Endothelial cell (in vitro differentiated cells): ENCODE measurements around the gene DCUN1D3. TPM values are rescaled to one million over a fixed set of nuclear protein-coding genes. Genes with fewer than 3 reads are reported as not detected.
A peak's percentile ranks its signal among the peaks of the same experiment; 100 is the strongest.

ENCODE experiments used
- DNase-seq: peaks from one replicate; pipeline ENCODE4 v3.0.0; 2021; ENCODE audit warnings: low spot score
- H3K27ac Mint-ChIP-seq: one replicate; pipeline ENCODE4 v1.8.0; 2021; ENCODE audit warnings: mixed read lengths, inconsistent platforms; ENCODE audit not compliant: unreplicated experiment
- H3K27me3 Mint-ChIP-seq: one replicate; pipeline ENCODE4 v1.8.0; 2021; ENCODE audit warnings: mild to moderate bottlenecking, moderate library complexity, mixed read lengths, inconsistent platforms; ENCODE audit not compliant: unreplicated experiment
- H3K36me3 Mint-ChIP-seq: one replicate; pipeline ENCODE4 v1.8.0; 2021; ENCODE audit warnings: mild to moderate bottlenecking, low read depth, mixed read lengths, inconsistent platforms; ENCODE audit not compliant: unreplicated experiment
- H3K4me1 Mint-ChIP-seq: one replicate; pipeline ENCODE4 v1.8.0; 2021; ENCODE audit warnings: mild to moderate bottlenecking, mixed read lengths, inconsistent platforms; ENCODE audit not compliant: unreplicated experiment
- H3K4me3 Mint-ChIP-seq: one replicate; pipeline ENCODE4 v1.8.0; 2021; ENCODE audit warnings: mild to moderate bottlenecking, mixed read lengths, inconsistent platforms; ENCODE audit not compliant: unreplicated experiment
- H3K9me3 Mint-ChIP-seq: one replicate; pipeline ENCODE4 v1.8.0; 2021; ENCODE audit warnings: mixed read lengths, inconsistent platforms; ENCODE audit not compliant: unreplicated experiment
- CTCF ChIP-seq: fragments of 200-600 bp; sonication (generic); IDR thresholded peaks from one replicate; pipeline ENCODE4 v1.5.0; 2021; ENCODE audit warnings: antibody characterized with exemption; ENCODE audit not compliant: unreplicated experiment
- total RNA-seq: library from RNA; stranded (reverse); fragmentation: NEBNext Ultra II Directional; extraction: Animal tissue kit (Norgen Biotek cat#: 25700); gene quantifications from one replicate; pipeline ENCODE4 v1.2.1, GENCODE V29; 2021; ENCODE audit not compliant: unreplicated experiment

Gene DCUN1D3
- total RNA-seq, 1 donor from 2014 or later = 17.2 TPM

GRCh38 chr16:20881503-20881878 lies 18.7 kb downstream of the DCUN1D3 start:
- no peak overlapping the region for H3K4me3 Mint-ChIP-seq
- no peak for DNase-seq
- no peaks in the 10 kb centered on the region for H3K36me3 Mint-ChIP-seq
- no peak for TF ChIP-seq CTCF
- peaks cover 9% of the 10 kb centered on the region for H3K4me1 Mint-ChIP-seq
- H3K27ac Mint-ChIP-seq = peak overlapping the region; percentile 52
- H3K9me3 Mint-ChIP-seq = no peaks in the 10 kb centered on the region
- no peaks in the 10 kb centered on the region for H3K27me3 Mint-ChIP-seq

GRCh38 chr16:20880867-20881502 lies 19.2 kb downstream of the DCUN1D3 start:
- Mint-ChIP-seq H3K9me3 (no peaks in the 10 kb centered on the region), H3K27me3 (no peaks in the 10 kb centered on the region), H3K4me3 (no peak overlapping the region), H3K36me3 (no peaks in the 10 kb centered on the region), H3K27ac (peak overlapping the region; percentile 52), H3K4me1 (peaks cover 9% of the 10 kb centered on the region)
- no peak for DNase-seq
- TF ChIP-seq CTCF = no peak

GRCh38 chr16:20879175-20880040 lies 20.8 kb downstream of the DCUN1D3 start:
- Mint-ChIP-seq H3K4me3 (no peak overlapping the region), H3K9me3 (no peaks in the 10 kb centered on the region), H3K36me3 (no peaks in the 10 kb centered on the region), H3K27ac (no peak overlapping the region), H3K4me1 (peaks cover 12% of the 10 kb centered on the region), H3K27me3 (no peaks in the 10 kb centered on the region)
- TF ChIP-seq CTCF = no peak
- no peak for DNase-seq

GRCh38 chr16:20878682-20879147 lies 21.4 kb downstream of the DCUN1D3 start:
- TF ChIP-seq CTCF = no peak
- no peak for DNase-seq
- H3K4me3 Mint-ChIP-seq = no peak overlapping the region
- H3K27me3 Mint-ChIP-seq = no peaks in the 10 kb centered on the region
- no peaks in the 10 kb centered on the region for H3K9me3 Mint-ChIP-seq
- no peak overlapping the region for H3K27ac Mint-ChIP-seq
- H3K4me1 Mint-ChIP-seq = peaks cover 18% of the 10 kb centered on the region
- H3K36me3 Mint-ChIP-seq = no peaks in the 10 kb centered on the region

- Mint-ChIP-seq H3K27me3 (no peaks in the 10 kb centered on the region), H3K4me1 (peaks cover 38% of the 10 kb centered on the region), H3K9me3 (no peaks in the 10 kb centered on the region), H3K27ac (no peak overlapping the region), H3K36me3 (no peaks in the 10 kb centered on the region), H3K4me3 (no peak overlapping the region)
- TF ChIP-seq CTCF = no peak
- no peak for DNase-seq
Measured at GRCh38 chr16:20875355-20875650, 24.9 kb downstream of the DCUN1D3 start.
